ENCODE measurements around the gene IL17RD. TPM values are rescaled to one million over a fixed set of nuclear protein-coding genes. Genes with fewer than 3 reads are reported as not detected.

The IL17RD gene
- total RNA-seq, 1 experiment from 2014 or later: 1.3 TPM

DNA sequence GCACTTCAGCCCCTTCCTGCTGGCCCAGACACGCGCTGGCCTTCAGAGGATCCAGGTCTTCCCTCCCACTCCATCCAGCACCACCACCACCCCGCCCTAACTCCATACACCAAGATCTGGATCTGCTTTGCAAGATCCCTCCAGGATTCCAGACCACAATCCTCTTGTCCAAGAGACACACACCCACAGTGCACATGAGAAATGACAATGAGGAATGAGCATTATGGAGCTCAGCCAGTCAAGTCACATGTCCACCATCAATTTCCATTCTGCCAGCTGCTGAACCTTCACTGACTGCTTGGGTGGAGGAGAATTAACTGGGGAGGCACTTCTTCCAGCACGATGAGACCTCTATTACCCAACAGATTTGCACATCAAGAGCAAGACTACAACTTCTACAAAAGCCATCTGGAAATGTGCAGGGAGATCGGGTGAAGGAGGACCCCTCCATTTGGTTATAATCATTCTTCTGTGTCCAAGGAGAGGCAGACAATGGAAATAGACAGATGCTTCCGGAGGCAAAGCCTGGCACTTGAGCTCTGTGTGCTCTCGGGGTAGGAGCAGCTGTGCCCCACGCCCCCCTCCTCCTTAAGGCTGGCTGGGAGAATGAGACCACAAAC lies 117.0 kb downstream of the IL17RD start:
- CTCF ChIA-PET: no interaction called here
- Histone ChIP-seq H3K27ac (ENCODE audit: low read depth, low read length, poor library complexity, severe bottlenecking) (no peak overlapping the region), H3K9me3 (ENCODE audit: low read depth, low read length, poor library complexity, severe bottlenecking) (no peaks in the 10 kb centered on the region), H3K4me3 (ENCODE audit: low read depth, low read length, poor library complexity, severe bottlenecking) (no peak overlapping the region), H3K36me3 (ENCODE audit: insufficient read depth, low read length, poor library complexity, severe bottlenecking) (no peaks in the 10 kb centered on the region), H3K27me3 (replicated peaks; ENCODE audit: insufficient read depth, low read depth, low read length, poor library complexity) (no peaks in the 10 kb centered on the region), H3K4me1 (ENCODE audit: insufficient read depth, low read length, poor library complexity, severe bottlenecking) (no peaks in the 10 kb centered on the region)
- no peak for DNase-seq (ENCODE audit: low spot score)
- no TSS peak for BruUV-seq (replicated peaks)
- TF ChIP-seq, protein P1, sequence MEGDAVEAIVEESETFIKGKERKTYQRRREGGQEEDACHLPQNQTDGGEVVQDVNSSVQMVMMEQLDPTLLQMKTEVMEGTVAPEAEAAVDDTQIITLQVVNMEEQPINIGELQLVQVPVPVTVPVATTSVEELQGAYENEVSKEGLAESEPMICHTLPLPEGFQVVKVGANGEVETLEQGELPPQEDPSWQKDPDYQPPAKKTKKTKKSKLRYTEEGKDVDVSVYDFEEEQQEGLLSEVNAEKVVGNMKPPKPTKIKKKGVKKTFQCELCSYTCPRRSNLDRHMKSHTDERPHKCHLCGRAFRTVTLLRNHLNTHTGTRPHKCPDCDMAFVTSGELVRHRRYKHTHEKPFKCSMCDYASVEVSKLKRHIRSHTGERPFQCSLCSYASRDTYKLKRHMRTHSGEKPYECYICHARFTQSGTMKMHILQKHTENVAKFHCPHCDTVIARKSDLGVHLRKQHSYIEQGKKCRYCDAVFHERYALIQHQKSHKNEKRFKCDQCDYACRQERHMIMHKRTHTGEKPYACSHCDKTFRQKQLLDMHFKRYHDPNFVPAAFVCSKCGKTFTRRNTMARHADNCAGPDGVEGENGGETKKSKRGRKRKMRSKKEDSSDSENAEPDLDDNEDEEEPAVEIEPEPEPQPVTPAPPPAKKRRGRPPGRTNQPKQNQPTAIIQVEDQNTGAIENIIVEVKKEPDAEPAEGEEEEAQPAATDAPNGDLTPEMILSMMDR (conservative IDR thresholded peaks at IDR 0.05; ENCODE audit: low read depth, low read length): no peak
- no peak for TF ChIP-seq EZH2 (IDR thresholded peaks at IDR 0.05; ENCODE audit: borderline replicate concordance, low read depth, low read length, poor library complexity, severe bottlenecking)
- POLR2A ChIA-PET (ENCODE audit: low non-redundant PET): no interaction called here
- intact Hi-C loops (cut with micrococcal nuclease; ENCODE audit: unreplicated experiment): no loop called here

DNA sequence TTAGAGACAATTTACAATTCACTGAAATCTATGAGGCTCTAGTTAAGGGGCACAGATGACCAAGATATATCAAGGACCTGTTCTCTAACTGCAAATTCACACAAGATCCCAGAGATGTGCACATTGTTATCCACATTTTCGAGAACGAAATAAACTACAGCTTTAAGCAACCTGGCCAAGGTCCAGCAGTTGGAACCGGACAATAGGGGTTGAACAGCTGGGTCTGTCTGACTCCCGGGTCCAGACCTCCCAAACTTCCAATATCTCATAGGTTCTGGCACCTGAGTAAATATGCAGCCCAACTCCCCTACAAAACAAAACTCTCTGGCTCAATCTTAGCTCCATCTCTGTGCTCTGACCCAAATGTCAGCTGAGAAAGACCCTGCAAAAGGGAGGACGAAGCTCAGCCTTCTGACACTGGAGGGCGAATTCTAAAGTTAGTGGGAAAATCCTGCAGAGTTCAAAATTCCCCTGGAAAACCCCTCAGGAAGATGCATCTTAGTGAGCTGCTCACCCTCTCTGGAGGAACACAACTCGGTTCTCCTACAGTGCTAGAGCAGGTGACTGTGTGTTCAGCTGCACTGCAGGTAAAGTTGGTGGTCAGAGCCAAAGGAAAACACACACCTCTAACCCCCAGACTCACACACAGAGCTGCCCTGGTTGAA lies 118.9 kb downstream of the IL17RD start:
- TF ChIP-seq, protein P1 (conservative IDR thresholded peaks at IDR 0.05; ENCODE audit: low read depth, low read length): no peak
- no peak for TF ChIP-seq EZH2 (IDR thresholded peaks at IDR 0.05; ENCODE audit: borderline replicate concordance, low read depth, low read length, poor library complexity, severe bottlenecking)
- no peak overlapping the region for H3K27ac ChIP-seq (ENCODE audit: low read depth, low read length, poor library complexity, severe bottlenecking)
- no peaks in the 10 kb centered on the region for H3K27me3 ChIP-seq (replicated peaks; ENCODE audit: insufficient read depth, low read depth, low read length, poor library complexity)
- CTCF ChIA-PET: no interaction called here
- no peak overlapping the region for H3K4me3 ChIP-seq (ENCODE audit: low read depth, low read length, poor library complexity, severe bottlenecking)
- POLR2A ChIA-PET (ENCODE audit: low non-redundant PET): no interaction called here
- H3K4me1 ChIP-seq (ENCODE audit: insufficient read depth, low read length, poor library complexity, severe bottlenecking): no peaks in the 10 kb centered on the region
- intact Hi-C loops (cut with micrococcal nuclease; ENCODE audit: unreplicated experiment): no loop called here
- no peaks in the 10 kb centered on the region for H3K36me3 ChIP-seq (ENCODE audit: insufficient read depth, low read length, poor library complexity, severe bottlenecking)
- BruUV-seq (replicated peaks): no TSS peak
- DNase-seq (ENCODE audit: low spot score): no peak
- no peaks in the 10 kb centered on the region for H3K9me3 ChIP-seq (ENCODE audit: low read depth, low read length, poor library complexity, severe bottlenecking)

DNA sequence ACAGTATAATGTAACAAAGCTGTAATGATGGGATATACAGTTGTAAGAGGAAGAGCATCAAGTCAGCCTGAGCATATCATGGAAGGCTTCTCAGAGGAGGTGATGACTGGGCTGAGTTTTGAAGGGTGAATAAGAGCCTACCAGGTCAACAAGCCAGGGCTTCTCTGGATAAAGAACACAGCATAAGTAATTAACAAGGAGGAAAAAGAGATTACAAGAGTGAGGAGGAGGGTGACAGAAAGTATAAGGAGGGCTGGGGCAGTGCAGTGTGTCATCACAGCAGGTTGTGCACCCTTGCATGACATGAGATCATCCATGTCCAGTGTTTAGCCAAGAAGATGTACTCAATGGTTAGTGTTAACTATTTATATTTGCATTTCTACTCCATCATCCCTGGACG lies 121.6 kb downstream of the IL17RD start:
- intact Hi-C loops (cut with micrococcal nuclease; ENCODE audit: unreplicated experiment): no loop called here
- BruUV-seq (replicated peaks): no TSS peak
- Histone ChIP-seq H3K4me1 (ENCODE audit: insufficient read depth, low read length, poor library complexity, severe bottlenecking) (no peaks in the 10 kb centered on the region), H3K4me3 (ENCODE audit: low read depth, low read length, poor library complexity, severe bottlenecking) (no peak overlapping the region), H3K36me3 (ENCODE audit: insufficient read depth, low read length, poor library complexity, severe bottlenecking) (no peaks in the 10 kb centered on the region), H3K9me3 (ENCODE audit: low read depth, low read length, poor library complexity, severe bottlenecking) (no peaks in the 10 kb centered on the region), H3K27me3 (replicated peaks; ENCODE audit: insufficient read depth, low read depth, low read length, poor library complexity) (no peaks in the 10 kb centered on the region), H3K27ac (ENCODE audit: low read depth, low read length, poor library complexity, severe bottlenecking) (no peak overlapping the region)
- ChIA-PET POLR2A (ENCODE audit: low non-redundant PET) (no interaction called here), CTCF (no interaction called here)
- no peak for DNase-seq (ENCODE audit: low spot score)
- TF ChIP-seq, protein P1 (conservative IDR thresholded peaks at IDR 0.05; ENCODE audit: low read depth, low read length): no peak
- TF ChIP-seq EZH2 (IDR thresholded peaks at IDR 0.05; ENCODE audit: borderline replicate concordance, low read depth, low read length, poor library complexity, severe bottlenecking): no peak
